ENCODE measurements around the gene ZNF385D. TPM values are rescaled to one million over a fixed set of nuclear protein-coding genes. Genes with fewer than 3 reads are reported as not detected.
A peak's percentile ranks its signal among the peaks of the same experiment; 100 is the strongest.

ZNF385D gene
- polyA plus RNA-seq, 4 donors: 11.8 to 18.0 (median 14.3) TPM

DNA sequence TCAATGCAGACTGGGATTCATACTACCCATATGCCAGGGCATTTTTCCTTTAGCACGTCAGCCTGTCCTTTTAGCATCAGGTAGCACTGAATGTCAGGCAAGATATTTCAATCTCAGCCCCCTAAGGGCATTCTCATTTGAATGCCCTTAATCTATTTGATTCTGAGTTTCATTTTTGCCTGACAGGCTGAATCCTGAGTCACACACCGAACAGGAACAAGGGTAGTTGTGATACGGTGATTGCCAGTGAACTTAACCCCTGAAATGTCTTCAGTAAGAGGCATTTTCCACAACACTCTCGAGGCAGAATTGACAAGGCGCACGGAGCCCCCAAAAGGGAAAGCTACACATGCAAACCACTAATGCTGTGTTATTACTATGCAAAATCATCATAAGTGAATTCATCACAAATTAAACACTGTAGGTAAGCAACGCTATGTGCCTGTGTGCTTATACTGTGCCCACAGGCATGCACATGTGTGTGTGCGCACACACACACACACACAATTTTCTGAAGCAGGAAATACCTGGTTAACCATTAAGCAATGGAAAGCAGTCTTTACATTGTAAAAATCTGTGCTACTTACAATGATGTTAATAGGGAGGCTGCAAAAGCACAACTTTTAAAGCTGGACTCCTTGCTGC lies 130.4 kb downstream of the ZNF385D start:
- peak in 2 of 4 donors; percentile 8 to 19 for DNase-seq (ENCODE audit: low read depth in 4 of 4, low spot score in 3 of 4)

DNA sequence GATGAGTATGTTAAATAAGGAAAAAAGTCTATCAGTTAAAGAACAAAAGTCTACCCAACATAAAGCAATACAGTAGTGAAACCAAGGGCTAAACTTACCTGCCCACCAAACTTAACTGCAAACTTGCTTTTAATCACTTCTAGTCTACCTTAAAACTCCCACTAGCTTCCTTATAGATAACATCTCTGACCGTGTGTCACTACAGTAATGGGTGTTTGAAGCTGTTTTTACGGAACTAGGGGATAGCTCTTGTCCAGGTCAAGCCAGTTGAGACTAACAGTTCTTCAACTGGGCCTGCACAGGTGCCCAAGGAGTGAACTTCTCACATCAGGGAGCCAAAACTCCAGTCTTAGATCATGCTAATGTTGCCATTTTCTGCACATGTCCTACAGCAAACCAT lies 132.3 kb downstream of the ZNF385D start:
- no peak for DNase-seq (ENCODE audit: low read depth in 4 of 4, low spot score in 3 of 4)

DNA sequence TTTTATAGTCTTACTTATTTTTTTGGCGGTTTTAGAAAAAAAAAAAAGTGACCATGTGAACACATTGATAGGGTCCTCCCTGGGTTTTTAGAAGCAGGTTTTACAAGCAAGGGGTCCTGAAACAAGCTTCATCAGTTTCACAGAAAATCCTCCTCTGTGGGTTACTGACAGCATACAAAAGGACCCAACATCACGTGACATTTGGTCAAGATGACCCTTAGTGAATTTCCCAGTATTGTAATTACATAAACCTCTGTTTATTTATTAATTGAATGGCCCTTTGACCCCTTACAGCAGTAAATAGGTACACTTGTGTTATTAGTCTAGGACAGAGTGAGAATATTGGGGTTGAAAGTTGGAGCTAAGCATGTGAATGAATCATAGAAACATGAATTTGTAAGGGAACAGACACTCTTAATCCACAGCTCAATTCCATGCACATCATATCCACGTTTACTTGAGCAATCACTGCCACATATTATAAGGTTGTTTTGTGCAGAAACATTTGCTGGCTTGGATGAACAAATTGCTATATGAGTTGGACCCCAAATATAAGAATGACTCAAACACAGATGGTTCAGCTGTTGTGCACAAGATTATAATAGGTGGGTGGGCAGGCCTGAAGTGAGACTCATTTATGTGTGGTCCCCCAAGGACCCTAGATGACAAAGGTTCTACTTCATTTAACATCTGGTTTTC lies 137.5 kb downstream of the ZNF385D start:
- DNase-seq (ENCODE audit: low read depth in 4 of 4, low spot score in 3 of 4): no peak

DNA sequence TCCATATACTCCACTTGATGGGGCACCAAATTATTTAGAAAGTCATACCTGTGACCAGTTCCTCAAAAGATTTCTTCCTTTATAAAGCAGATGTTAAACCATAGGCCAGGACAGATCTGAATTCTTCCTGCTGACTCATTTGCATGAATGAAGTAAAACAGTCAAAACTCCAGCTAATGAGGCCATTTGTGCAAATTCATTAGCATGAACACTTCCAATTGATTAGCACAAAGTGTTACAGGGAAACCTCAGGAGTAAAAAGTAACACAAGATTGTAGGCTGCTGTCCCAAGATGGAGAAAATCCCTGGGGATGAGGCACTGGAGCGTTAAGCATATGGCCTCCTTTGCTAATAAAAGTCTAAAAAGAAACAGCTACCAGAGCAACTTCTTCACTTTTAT lies 149.8 kb downstream of the ZNF385D start:
- DNase-seq (ENCODE audit: low read depth in 4 of 4, low spot score in 3 of 4): no peak

DNA sequence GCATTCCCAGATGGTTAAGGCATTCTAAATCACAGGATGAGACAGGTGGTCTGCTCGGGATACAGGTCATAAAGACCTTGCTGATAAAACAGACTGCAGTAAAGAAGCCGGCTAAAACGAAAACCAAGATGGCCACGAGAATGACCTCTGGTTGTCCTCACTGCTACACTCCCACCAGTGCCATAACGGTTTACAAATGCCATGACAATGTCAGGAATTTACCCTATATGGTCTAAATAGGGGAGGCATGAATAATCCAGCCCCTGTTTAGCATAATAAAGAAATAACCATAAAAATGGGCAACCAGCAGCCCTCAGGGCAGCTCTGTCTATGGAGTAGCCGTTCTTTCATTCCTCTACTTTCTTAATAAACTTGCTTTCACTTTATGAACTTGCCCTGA lies 151.1 kb downstream of the ZNF385D start:
- no peak for DNase-seq (ENCODE audit: low read depth in 4 of 4, low spot score in 3 of 4)

DNA sequence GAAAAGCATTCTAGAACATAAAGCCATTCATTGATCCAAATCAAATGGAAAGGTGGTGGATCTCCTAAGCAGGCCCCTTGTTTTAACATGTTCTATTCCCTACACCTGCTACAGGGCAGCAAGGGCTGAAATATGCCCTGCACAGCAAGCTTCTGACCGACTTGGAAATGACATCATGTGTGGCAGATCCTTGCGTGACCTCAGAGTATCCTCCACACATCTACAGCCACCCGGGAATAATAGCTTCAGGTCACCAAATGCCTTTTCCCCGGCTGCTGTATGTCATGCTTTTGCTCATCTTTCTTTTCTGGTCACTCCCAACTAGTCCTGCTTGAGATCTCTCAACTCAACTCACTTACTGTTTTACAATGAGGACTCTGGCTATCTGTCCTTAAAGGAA lies 158.2 kb downstream of the ZNF385D start:
- no peak for DNase-seq (ENCODE audit: low read depth in 4 of 4, low spot score in 3 of 4)

DNA sequence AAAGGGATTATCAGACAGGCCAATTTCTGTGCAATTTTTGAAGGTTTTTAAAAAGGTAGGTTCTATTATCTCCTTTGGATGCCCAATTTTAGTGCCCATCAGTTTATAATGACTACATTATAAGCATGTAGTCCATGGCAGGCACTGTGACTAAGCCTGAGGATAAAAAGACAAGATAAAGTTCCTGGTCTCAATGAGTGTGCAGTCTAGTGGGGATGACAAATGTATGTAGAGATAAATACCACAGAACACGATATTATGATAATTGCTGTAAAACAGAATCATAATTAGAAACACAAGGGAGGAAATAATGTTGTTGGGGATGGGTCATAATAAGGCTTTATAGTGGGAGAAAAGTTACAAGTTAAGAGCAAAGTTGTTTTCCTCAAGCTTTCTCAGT lies 163.1 kb downstream of the ZNF385D start:
- no peak for DNase-seq (ENCODE audit: low read depth in 4 of 4, low spot score in 3 of 4)

DNA sequence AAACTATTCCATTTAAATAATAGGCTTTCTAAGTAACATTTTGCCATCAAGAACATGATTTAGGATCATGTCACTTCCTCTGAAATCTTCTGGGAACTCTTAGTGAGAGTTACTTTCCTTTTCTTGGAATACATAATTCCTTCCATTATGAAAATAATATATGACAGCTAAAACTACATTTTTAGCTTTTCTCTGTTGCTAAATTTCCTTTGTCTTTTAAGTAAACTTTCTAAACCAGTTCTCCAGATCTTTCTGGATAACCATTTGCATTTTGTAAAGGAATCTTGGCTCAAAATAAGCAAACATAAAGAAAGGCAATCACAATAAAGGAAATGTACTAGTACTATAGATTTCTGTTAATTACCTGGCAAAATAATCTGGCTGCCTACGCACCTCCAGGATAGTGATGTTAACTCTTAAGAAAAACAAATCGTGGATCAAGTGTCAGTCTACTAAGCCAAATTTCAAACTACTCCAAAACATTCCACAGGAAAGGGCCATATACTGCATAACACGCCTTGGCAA lies 165.7 kb downstream of the ZNF385D start:
- no peak for DNase-seq (ENCODE audit: low read depth in 4 of 4, low spot score in 3 of 4)

DNA sequence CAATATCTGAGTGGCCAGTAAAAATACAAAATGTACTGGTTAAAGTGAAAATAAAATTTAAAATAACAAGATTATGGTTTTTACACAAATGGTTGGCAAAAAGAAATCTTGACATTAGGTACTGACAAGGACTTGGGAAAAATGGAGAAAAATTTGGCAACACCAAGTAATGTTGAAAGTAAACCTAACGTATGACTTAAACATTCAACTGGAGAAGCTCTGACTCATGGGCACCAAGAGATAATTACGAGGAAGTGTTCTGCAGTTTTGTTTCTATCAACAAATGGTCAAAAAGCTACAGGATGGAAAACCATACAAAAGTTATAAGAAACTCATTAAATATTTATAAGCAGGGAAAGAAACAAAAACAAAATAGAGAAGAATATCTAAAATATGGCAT lies 177.7 kb downstream of the ZNF385D start:
- no peak for DNase-seq (ENCODE audit: low read depth in 4 of 4, low spot score in 3 of 4)

DNA sequence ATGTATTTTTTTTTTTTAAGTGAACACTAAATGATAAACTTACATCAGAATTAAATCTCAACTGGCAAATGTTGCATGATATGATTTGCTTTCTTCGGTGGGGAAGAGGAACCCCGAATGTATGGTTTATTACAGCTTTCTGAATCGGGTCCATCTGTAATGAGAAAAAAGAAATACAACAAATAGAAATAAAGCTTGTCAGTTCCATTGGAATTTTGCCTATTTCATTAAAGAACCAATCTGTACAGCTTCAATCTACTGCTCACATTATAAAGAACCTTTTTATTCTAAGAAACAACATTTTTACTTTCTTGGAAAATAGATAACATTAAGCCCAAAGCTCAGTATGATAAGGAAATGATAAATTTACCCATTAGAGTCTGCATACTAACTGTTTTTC lies 186.5 kb downstream of the ZNF385D start:
- DNase-seq (ENCODE audit: low read depth in 4 of 4, low spot score in 3 of 4): peak in 1 of 4 donors; percentile 5

DNA sequence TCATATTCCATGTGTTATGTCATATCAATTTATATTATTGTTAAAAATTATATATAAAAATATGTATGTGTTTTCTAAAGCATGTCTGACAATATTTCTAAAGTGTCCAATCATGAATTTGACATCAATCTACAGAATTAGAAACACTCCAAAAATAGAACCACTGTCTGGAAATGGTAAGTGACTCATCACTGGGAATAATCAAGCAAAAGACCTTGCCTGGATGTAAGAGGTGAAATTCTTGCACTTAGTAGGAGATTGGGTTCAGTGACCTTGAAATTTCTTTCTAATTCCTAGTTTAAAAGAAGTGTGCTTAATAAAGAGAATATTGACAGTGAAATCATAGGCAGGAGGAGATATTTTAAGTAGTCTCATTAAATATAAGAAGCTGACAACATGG lies 188.8 kb downstream of the ZNF385D start:
- DNase-seq (ENCODE audit: low read depth in 4 of 4, low spot score in 3 of 4): no peak

DNA sequence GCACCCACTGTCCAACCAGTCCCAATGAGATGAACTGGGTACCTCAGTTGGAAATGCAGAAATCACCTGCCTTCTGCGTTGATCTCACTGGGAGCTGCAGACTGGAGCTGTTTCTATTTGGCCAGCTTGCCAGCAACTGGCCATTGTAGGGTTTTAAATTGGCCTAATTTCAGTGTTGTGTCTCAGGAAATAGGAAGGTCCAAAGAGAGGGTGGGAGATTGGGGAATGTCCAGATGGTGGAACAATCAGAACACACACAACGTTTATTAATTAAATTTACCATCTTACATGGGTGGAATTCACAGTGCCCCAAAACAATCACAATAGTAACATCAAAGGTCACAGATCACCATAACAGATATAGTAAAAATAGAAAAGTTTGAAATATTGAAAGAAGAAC lies 189.5 kb downstream of the ZNF385D start:
- no peak for DNase-seq (ENCODE audit: low read depth in 4 of 4, low spot score in 3 of 4)

DNA sequence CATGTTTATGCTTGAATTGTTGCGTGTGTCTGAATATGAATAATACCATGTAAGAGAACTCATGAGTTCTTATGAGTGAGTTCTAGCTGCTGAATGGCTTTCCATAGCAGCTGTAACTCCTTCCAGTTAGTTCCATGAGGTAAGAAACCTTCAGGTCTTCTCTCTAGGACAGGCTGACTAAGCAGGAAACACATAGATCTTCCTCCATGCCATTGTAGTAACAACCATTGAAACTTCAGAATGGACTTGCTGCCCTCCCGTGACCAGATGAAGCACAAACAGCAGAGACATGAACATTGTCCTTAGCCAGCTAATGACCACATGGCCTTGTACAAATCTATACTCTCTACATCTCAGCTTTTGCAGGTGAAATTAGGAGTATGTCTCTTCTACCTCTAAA lies 200.0 kb downstream of the ZNF385D start:
- DNase-seq (ENCODE audit: low read depth in 4 of 4, low spot score in 3 of 4): no peak

DNA sequence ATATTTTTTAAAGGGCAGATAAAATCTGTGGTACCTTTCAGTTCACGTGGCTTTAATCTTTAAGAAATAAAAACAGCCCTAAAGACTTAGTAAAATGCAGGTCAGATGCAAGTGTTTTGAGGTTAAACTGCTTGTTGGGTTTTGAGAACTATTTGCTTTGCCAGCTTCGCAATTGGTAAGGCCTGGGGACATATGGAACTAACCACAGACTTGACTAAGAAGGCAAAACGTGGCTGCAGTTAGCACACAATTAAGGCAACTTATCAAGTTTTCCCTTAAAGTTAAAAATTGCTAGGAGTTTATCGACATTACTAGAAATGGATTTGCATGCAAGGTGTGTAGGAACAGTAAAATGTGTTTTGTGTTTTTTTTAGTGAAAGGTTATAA lies 206.9 kb downstream of the ZNF385D start:
- DNase-seq (ENCODE audit: low read depth in 4 of 4, low spot score in 3 of 4): no peak

DNA sequence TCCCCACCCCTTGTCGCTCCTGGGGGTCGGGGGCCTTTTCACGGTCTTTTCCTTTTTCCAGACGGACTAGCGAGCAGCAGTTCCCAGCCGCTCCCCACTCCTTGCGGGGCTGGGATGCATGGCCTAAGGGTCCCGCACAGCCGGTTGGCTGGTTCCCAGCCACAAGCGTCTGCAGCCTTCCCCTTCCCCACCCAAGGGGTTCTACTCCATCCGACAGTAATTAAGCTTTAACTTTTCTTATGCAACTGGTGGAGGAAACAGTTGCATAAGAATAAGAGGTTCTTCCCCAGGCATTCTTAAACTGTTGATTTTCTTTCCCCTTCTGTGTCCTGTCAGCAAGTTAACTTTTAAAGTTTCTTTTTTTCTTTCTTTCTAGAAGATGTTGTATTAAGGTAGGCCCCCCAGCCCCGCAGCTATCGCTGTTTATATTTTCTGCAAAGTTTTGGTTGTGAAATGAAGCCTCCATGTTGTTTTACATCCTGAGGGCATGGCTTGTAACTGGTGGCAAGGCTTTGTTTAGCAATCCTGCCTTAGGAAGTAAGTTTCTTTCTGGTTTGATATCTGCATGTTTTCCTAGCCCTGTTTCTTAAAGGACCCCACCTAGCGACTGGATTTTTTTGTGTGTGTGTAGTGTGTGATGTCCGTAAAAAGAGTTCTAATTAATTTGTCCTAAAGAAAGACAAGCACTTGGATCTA lies 207.5 kb downstream of the ZNF385D start:
- no peak for DNase-seq (ENCODE audit: low read depth in 4 of 4, low spot score in 3 of 4)

DNA sequence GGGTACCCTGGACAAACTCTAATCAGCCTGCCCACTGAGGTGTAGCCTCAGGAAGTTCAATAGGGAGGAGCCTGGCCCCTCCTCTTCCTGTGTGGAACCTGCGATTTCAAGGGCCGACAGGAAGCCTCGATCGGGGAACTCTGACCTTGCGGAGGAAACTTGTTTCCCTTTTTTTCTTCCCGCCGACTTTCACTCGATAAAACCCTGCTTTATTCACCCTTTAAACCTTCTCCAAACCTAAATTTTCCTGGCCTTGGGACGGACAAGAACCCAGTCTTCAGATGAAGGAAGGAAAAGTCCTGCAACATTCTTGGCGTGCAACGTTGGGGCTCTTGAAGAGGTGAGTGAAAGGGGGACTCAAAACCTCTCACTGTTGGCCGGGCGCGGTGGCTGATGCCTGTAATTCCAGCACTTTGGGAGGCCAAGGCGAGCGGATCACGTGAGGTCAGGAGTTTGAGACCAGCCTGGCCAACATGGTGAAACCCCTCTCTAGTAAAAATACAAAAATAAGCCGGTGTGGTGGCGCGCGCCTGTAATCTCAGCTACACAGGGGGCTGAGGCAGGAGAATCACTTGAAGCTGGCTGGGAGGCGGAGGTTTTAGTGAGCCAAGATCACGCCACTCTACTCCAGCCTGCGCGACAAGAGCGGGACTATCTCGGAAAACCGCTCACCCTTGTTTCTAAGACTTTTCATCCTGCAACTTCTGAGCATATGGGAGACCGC lies 208.2 kb downstream of the ZNF385D start:
- DNase-seq (ENCODE audit: low read depth in 4 of 4, low spot score in 3 of 4): no peak

DNA sequence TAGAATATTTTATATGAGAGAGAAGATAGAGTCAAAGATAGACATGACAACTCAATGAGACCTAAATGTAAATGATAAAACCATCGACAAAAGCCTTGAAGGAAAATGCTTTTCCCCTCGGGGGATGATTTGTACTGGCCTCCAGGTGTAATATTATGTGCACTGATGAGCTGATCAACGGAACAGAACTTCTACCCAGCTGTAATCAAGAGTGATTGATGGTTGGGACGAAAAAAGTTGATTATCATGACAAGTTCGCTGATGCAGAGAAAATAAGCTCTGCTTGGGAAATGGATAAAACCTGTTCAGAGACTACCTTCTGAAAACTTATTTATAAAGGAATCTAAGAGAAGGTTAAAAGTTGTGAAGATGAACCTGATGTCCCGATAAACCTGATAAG lies 210.7 kb downstream of the ZNF385D start:
- DNase-seq (ENCODE audit: low read depth in 4 of 4, low spot score in 3 of 4): no peak

DNA sequence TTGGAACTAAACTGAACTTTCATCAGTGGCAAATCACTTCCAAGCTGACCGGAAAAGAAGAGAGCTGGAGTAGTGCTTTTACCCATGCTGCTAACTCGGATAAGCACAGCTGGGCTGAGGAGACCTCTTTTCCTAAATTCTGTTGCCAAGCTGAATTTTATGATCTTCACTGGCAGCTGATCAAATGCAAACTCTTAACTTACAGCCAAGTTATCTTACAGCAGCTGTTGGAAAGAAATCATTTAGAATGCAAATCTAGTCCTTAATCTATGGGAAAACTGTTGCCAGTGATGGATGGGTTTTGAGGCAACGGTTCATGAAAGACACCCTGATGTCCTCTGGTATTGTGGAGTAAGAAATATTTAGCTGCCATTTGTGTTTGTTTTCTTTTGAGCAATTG lies 216.5 kb downstream of the ZNF385D start:
- DNase-seq (ENCODE audit: low read depth in 4 of 4, low spot score in 3 of 4): no peak

DNA sequence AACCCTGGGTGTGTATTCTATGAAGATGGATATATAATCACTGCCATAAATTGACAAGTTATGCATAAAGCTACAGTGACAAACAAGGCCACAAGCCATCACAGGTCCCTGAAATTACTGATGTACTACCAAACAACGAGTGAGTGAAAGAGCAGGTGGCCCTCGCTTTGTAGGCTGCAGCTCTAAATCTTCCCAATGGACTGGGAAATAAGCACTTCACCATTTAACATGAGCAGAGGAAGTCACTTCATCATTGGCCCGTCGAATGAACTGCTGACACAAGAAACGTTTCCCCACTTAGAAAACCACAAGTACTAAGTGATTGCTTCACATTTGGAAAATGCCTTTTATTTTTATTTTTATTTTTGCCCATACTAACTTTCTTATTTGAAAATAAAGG lies 218.0 kb downstream of the ZNF385D start:
- DNase-seq (ENCODE audit: low read depth in 4 of 4, low spot score in 3 of 4): no peak

DNA sequence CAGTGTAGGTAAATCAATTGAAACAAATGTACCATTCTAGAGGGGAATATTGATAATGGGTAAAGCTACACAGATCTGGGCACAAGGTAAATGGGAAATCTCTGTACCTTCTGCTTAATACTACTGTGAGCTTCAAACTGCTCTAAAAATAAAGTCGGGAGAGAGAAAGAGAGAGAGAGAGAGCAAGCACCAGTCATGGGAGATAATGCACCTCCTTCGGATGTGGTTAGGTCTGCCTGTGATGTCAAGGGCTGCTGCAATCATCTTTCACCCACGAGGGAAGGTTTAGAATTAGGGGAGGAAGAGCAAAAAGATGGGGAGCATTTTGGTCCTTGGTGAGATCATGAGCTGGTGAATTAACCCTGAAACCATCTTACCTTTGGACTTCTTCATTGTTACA lies 219.1 kb downstream of the ZNF385D start:
- DNase-seq (ENCODE audit: low read depth in 4 of 4, low spot score in 3 of 4): no peak

DNA sequence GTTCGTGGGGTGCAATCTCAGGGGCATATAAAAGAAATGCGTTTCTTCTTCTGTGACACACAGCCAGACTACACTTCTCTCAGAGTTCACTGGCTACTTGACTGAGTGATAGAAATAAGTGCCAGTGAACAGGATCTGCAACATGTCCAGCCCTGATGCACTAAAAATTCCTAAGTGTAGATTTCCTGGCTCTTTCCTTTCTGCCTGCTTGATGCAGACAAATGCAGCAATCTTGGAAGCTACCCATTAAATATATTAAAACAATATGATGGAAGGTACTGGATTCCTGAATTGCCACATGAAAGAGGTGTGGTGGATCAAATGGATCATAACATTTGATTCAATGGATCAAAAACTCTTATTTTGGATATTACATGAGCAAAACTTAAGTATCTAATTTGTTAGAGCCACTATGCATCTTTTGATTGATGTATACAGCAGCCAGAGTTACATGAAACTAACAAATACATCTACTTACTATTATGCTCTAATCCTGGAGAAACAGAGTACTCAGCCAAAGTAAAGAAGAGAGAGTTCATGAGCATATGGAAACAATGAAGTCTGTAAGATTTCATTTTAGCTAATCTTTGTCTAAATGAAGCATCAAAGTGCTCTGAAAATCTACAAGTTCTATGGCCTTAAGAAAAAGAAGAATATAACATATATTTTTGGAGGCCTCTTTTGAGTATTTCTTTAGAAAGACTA lies 222.6 kb downstream of the ZNF385D start:
- DNase-seq (ENCODE audit: low read depth in 4 of 4, low spot score in 3 of 4): no peak

Data from left renal pelvis (tissue), 4 donors.